GM19240 (cell line): Measurements from ENCODE around the gene HNRNPUL2.
"Not testable (repeated sequence)": the region's sequence is repeated elsewhere in the genome, so short reads cannot be mapped to it uniquely, and the experiment has no call there.

Experiments
- DNase-seq: peaks from one replicate; pipeline ENCODE4 v3.0.0; 2011; ENCODE audit warnings: low spot score; ENCODE audit not compliant: insufficient read length

Gene HNRNPUL2

DNA sequence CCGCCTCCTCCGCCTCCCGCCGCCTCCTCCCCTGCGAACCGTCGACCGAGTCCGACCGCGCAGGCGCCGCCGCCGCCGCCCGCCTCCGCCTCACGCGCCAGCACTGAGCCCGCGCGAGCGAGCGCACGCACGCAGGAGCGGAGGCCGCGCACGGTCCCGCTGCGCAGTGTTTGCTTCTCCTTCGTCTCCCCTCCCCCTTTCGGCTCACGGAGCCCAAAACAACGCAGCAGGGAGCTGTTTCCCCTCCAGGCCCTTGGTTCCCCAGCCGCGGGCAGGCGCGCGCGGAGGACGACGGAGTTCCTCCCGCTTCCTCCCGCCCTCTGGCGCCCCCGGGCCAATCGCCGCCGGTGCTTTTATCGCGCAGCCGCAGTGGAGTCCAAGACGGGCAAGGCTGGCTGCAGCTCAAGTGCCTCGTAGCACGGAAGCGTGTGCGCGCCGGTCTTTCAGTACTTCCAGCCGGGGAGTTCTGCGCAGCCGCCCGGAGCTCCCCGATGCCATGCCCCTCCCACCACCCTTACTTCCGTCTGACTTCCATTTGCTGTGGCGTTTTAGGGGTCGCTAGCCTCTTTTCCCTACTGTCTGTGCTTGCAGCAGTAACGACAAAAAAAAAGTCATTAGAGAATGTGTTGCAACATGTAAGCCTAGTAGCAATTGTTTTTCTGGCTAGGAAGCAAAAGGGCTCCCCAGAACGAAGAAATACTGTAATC lies at the start of gene HNRNPUL2:
TSS of gene HNRNPUL2 (minus strand) at position 293 of the 707 bp plus-strand sequence. CDS start 301 bp downstream, outside the sequence.
- peak; percentile 83 for DNase-seq

DNA sequence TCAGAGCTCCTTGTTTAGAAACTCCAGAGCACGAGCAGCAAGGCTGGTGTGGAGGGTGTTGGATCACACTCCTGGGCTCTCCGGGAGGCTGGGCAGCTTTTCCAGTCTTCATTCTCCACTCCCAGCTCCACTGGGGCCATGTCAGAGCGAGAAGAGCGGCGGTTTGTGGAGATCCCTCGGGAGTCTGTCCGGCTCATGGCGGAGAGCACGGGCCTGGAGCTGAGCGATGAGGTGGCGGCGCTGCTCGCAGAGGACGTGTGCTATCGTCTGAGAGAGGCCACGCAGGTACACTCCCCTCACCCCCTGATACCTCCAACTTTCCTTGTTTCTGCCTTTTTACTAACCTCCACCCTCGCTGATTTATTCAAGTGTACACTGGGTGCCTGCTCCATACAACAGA lies 48.4 kb upstream of the HNRNPUL2 start:
- DNase-seq: no peak

DNA sequence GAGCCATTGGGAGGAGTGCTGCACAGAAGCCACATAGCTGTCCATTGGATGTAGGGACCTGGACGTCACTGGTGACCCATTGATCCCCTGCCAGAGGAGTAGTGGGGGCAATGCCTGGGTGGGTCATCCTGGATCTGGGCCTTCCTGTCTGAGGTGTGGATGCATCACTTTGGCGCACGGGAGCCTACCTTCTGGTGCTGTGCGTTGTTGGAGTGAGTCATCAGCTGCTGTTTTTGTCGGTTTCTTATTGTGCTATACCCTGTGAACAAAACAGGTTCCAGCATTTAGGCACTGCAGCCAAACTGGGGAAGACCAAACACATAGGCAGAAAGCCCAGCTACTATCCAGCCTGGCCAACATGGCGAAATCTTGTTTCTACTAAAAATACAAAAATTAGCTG lies 47.1 kb upstream of the HNRNPUL2 start:
- no peak for DNase-seq

- peak; percentile 81 for DNase-seq
These were observed 44.1 kb upstream of the HNRNPUL2 start, which contains the start of gene TAF6L for GRCh38 chr11:62771144-62772021. Gene TAF6L, plus strand, starts transcription at chr11:62771396. Its CDS starts 4,388 bp downstream, at chr11:62775784.

- no peak for DNase-seq
These were observed 43.5 kb upstream of the HNRNPUL2 start for GRCh38 chr11:62770778-62771143.

DNA sequence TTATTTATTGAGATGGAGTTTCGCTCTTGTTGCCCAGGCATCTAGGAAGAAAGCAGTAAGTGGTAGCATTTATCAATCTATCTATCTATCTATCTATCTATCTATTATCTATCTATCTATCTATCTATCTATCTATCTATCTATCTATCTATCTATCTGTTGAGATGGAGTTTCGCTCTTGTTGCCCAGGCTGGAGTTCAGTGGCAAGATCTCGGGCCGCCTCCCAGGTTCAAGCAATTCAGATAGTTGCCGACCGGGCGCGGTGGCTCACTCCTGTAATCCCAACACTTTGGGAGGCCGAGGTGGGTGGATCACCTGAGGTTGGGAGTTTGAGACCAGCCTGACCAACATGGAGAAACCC lies 33.6 kb upstream of the HNRNPUL2 start:
- not testable (repeated sequence) for DNase-seq

GRCh38 chr11:62757846-62758788 lies 30.9 kb upstream of the HNRNPUL2 start:
- no peak for DNase-seq

DNA sequence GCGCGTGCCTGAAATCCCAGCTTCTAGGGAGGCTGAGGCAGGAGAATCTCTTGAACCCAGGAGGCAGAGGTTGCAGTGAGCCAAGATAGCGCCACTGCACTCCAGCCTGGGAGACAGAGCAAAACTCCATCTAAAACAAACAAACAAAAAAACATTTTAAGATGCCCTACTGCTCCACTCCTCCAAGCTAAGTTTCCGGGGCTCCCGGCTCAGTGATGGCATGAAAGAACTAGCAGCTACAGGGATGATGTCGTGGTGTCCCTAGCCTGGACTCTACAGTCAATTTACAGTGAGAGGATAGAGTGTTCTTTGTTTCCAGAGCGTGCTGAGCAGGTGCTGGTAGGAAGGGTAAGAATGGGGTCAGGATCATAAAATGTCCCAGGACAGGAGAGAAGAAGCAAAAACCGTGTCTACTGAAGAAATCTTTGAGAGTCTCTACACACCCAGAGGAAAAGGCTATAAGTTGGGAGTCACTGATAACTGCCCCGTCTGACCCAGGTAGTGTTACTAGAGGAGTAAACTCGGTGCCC lies 27.9 kb upstream of the HNRNPUL2 start:
- DNase-seq: no peak

DNA sequence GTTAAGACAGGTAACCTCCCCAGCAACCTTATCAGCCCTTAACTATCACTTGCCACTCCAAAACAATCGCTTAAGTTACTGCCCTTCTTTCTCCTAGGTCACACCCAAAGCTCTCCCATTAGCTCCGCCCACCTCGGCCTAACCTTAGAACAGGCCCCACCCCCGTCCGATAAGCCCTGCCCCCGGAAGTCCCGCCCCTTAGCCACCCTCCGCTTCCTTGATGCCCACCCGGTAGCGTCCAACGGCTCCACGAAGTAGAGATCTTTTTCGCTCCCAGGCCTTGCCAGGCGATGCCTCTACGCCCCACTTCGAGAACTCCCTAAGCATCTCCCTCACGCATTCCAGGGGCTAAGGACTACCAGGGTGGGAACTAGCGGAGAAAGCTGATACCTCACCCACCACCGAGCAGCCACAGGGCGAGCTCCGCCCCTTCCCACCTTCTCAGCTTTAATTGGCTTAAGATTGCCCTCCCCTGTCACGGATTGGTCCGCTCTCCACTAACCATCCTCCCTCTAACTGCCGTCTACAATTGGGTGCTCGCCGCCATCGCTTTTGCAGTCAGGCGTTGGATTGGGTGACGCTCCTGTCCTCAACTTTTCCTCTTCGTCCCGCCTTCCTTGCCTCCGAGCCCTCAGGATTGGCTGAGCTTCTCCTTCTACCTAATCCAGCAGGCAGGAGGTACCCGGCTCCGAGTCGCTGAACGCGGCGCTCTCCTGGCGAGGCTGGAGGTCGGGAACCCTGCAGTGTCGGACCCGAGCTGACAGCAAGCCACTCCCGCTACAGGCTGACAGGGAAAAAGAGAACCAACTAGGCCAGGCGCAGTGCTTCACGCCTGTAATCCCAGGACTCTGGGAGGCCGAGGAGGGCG lies 26.7 kb upstream of the HNRNPUL2 start, which contains the start of gene ZBTB3:
TSS of gene ZBTB3 (minus strand) at position 425 of the 868 bp plus-strand sequence. CDS start 496 bp downstream, outside the sequence.
- DNase-seq: peak; percentile 91

- DNase-seq: no peak
These were observed 25.9 kb upstream of the HNRNPUL2 start for GRCh38 chr11:62752994-62753735.

DNA sequence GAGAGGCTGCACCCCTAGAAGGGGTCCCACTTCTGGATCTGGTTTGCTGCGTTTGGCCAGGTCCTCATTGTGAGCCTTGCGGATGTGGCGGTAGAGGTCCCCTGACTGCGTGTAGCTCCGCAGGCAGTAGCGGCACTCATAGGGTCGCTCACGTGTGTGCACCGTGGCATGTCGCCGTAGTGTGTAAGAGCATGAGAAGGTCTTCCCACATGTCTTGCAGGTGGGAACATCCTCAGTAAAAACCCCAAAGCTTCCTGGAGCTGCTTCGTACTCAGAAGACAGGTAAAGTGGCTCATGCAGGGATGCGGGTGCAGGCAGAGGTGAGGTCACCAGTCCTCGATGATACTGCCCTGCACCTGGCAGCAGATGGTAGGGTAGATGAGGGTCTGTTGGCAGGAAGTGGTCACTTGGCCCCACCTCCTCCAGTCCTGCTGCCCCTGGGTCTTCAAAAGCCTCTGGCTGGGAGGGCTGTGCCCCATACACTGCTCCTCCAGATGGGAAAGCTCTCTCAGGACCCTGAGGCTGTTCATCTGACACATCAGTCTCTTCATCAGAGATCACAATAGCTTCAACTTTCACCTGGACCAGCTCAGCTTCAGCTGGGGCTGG lies 25.0 kb upstream of the HNRNPUL2 start:
- DNase-seq: no peak

- DNase-seq: not testable (repeated sequence)
These were observed 22.7 kb upstream of the HNRNPUL2 start for GRCh38 chr11:62749931-62750330.

GRCh38 chr11:62747475-62748160 lies 20.4 kb upstream of the HNRNPUL2 start:
- DNase-seq: no peak

DNA sequence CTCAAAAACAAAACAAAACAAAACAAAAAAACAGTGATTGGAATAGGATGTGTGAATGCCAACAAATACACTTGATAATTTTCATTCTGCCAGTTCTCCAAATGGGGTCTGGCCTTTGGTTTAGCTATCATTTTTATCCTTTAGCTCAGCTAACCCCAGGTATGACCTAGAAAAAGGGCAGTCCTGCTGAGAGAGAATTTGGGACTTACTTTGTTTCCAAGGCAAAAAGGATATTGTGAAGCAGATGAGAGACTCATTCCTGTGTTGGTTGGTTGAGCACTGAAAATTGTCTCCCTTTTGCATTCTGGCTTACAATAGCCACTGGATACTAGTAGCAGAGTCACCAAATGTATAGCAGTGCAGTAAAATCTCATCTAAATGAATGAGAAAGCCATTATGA lies 9.9 kb upstream of the HNRNPUL2 start:
- DNase-seq: no peak

- DNase-seq: no peak
These were observed 5.6 kb upstream of the HNRNPUL2 start for GRCh38 chr11:62732830-62733229.

DNA sequence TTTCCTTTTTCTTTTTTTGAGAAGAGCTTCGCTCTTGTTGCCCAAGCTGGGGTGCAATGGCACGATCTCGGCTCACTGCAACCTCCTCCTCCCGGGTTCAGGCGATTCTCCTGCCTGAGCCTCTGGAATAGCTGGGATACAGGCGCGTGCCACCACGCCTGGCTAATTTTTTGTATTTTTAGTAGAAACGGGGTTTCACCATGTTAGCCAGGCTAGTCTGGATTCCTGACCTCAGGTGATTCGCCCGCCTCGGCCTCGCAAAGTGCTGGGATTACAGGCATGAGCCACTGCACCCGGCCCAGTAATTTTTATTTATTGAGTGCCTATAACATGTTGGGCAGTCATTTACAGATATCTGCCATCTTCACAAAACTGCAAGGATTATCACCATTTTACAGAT lies 2.8 kb upstream of the HNRNPUL2 start:
- DNase-seq: not testable (repeated sequence)

- peak; percentile 51 for DNase-seq
These were observed 1.1 kb upstream of the HNRNPUL2 start, which contains the start of gene TTC9C for GRCh38 chr11:62728171-62728988. Gene TTC9C, plus strand, starts transcription at chr11:62728486. Its CDS starts 363 bp downstream, at chr11:62728849.
